GM19025 (cell line): Measurements from ENCODE around the gene CD55.

Experiments used
- ATAC-seq: cut with Tn5 transposase; IDR thresholded peaks from one replicate; pipeline ENCODE4 v1.9.1; 2021; ENCODE audit warnings: mild to moderate bottlenecking, low read depth, moderate library complexity; ENCODE audit not compliant: unreplicated experiment

CD55 gene, protein sequence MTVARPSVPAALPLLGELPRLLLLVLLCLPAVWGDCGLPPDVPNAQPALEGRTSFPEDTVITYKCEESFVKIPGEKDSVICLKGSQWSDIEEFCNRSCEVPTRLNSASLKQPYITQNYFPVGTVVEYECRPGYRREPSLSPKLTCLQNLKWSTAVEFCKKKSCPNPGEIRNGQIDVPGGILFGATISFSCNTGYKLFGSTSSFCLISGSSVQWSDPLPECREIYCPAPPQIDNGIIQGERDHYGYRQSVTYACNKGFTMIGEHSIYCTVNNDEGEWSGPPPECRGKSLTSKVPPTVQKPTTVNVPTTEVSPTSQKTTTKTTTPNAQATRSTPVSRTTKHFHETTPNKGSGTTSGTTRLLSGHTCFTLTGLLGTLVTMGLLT

DNA sequence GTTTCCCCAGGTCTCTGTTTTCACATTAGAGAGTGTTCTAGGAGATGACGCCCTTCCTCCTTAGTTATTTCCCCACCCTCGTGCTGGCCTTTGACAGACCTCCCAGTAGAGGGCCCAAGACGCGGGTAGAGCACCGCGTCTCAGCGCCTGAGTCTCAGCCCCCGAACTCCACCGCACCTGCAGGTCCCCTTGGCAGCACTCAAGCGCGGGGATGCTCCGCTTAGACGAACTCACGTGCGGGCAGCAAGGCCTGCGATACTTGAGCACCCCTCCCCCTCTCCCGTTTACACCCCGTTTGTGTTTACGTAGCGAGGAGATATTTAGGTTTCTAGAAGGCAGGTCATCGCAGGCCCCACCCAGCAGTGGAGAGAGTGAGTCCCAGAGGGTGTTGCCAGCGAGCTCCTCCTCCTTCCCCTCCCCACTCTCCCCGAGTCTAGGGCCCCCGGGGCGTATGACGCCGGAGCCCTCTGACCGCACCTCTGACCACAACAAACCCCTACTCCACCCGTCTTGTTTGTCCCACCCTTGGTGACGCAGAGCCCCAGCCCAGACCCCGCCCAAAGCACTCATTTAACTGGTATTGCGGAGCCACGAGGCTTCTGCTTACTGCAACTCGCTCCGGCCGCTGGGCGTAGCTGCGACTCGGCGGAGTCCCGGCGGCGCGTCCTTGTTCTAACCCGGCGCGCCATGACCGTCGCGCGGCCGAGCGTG is at the start of gene CD55:
Gene CD55, plus strand, starts transcription at position 600 of the 711 bp plus-strand sequence. Its CDS starts 88 bp downstream, at position 688.
- ATAC-seq = peak; percentile 85

DNA sequence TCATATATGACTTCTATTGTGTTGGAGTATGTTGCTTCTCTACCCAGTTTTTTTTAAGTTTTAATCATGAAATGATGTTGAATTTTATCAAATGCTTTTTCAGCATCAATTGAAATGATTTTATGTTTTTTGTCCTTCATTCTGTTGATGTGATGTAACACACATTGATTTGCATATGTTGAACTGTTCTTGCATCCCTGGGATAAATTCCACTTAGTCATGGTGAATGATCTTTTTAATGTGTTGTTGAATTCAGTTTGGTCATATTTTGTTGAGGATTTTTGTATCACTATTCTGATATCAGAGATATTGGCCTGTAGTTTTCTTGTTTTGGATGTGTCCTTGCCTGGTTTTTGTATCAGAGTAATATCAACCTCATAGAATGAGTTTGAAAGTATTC is 46.6 kb upstream of the CD55 start:
- no peak for ATAC-seq

DNA sequence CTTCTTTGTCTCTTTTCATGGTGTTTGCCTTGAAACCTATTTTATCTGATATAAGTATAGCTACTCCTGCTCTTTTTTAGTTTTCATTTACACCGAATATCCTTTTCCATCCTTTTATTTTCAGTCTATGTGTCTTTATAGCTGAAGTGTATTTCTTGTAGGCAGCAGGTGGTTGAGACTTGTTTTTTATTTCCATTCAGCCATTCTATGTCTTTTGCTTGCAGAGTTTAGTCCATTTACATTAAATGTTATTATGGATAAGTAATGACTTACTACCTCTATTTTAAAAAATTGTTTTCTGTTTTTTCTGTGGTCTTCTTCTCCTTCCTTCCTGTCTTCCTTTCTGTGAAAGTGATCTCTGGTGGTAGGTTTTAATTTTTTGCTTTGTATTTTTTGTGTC is 45.0 kb upstream of the CD55 start:
- ATAC-seq = no peak

DNA sequence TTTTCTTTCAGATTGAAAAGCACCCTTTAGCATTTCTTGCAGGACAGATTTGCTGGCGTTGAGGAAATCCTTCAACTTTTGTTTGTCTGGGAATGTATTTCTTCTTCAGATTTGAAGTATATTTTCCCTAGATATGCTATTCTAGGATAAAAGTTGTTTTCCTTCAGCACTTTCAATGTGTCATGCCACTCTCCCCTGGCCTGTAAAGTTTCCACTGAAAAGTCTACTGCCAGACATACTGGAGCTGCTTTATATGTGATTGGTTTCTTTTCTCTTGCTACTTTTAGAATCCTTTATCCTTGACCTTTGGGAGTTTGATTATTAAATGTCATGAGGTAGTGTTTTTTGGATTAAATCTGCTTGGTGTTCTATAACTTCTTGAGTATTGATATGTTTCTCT is 44.2 kb upstream of the CD55 start:
- no peak for ATAC-seq

DNA sequence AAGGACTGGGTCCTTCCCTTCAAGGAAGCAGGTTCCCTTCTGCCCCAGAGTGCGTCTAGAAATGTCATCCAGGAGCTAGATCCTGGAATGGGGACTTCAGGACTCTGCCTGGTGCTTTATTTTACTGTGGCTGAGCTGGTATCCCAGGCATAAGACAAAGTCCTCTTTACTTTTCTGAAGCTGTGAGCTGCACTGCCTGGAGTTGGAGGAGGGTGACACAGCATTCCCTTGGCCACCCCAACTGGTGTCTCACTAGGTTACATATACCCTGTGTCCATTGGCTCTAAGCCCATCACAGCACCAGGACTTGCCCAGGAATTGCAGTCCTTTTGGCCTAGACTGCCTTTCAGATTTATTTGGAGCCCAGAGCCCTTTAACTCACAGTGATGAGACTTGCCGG is 41.8 kb upstream of the CD55 start:
- no peak for ATAC-seq

DNA sequence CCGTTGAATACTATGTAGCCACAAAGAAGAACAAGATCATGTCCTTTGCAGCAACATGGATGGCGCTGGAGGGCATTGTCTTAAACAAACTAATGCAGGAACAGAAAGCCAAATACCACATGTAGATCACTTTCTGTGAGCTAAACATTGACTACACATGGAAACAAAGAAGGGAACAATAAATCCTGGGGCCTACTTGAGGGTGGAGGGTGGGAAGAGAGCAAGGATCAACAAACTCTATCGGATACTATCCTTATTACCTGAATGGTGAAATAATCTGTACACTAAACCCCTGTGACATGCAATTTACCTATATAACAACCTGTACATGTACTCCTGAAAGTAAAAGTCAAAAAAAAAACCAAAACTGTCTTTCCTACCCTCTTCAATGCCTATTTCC is 40.8 kb upstream of the CD55 start:
- ATAC-seq = no peak

DNA sequence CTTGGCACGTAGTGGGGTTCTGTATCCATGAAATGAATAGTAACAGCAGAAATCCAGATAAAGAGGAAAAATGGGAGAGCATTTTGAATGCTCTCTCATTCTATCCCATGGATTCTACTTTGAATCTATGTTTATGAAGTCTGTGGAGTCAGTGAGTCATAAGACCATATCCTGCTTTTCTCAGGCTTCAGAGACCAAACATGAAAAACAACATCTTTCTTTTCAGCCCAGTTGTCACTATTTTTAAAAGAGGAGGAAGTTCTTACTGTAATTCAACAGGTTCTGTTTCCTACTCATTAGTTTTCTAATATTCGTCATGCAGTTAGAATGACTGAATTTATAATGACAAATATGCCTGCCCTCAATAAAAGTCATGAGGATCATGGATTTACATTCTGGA is 39.4 kb upstream of the CD55 start:
- no peak for ATAC-seq

DNA sequence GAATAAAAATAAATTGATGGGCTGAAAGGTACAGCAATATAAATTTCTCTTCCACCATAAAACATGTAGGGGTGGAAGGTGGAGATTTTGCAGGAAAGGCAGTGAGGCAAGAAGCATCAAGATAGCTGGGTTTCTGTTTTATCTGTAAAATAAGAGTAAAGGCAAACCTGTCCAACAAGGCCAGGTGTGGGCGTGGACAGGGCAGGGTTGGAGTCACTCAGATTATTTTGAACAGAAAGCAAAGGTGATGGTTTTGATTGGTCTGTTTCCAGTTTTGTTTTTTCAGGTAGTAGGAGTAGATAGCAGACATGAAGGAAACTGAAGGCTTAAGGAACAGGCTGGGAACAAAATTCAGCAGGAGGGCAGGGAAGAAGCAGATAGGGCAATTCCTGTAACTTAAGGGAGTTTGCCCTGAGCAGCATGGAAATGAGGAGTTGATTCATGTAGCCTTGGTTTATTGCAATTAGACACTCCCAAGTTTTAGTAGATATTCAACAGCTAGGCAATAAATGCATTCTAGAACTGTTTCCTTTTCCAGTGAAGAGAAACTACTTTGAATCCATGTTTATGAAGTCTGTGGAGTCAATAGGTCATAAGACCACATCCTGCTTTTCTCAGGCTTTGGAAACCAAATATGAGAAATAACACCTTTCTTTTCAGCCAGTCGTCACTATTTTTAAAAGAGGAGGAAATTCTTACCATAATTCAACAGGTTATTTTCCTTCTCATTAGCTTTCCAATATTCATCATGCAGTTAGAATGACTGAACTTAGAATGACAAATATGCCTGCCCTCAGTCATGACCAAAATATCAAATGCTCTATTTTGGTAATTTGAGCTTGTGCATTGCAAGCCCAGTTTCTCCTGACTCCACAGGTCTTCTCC is 38.7 kb upstream of the CD55 start:
- ATAC-seq = no peak

DNA sequence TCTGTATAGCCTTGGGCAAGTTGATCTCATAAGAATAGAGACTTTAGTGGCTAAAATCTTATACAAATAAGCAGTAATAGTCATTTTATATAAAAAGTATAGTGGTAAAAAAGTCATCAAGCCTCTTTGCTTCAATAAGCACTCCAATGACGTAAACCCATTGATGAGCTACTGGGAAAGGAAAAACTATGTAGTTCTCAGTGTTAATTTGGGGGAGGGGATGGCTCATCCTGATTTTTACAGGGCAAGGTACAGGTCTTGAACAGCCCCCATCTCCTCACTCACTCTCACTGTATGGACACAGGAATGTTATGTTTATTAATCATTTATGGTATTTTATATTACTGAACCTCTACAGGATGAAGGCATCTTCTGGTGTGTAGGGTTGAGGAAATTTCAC is 38.1 kb upstream of the CD55 start:
- no peak for ATAC-seq

DNA sequence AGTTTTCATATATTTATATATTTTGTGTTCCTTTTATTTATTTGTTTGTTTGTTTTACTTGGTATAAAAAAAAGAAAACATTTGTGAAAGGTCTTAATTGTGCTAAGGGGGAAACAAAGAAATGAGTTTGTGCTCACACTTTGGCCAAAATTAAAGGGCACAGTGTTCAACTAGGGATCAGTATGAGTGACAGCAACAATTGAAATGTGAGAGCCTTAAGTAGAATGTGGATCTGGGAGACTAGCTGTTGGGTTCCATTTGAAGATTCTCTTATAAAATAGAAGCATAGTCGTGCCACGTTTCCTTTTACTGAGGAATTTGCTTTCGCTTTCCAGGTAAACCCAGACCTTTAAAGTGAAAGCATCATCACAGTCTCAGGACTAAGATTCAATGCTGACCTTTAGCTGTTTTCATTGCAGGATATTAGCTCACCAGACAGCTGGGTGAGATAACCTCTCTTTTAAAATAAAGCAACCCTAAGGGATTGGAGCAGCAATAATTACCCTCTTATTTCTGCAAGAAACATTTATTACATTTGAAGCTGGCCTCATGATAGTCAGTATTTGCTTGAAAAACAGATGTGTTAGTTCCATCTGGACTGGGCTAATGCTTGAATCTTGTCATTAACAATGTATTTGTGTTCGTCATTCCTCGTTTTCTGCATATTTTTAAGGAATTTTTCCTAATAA is 37.1 kb upstream of the CD55 start:
- no peak for ATAC-seq

DNA sequence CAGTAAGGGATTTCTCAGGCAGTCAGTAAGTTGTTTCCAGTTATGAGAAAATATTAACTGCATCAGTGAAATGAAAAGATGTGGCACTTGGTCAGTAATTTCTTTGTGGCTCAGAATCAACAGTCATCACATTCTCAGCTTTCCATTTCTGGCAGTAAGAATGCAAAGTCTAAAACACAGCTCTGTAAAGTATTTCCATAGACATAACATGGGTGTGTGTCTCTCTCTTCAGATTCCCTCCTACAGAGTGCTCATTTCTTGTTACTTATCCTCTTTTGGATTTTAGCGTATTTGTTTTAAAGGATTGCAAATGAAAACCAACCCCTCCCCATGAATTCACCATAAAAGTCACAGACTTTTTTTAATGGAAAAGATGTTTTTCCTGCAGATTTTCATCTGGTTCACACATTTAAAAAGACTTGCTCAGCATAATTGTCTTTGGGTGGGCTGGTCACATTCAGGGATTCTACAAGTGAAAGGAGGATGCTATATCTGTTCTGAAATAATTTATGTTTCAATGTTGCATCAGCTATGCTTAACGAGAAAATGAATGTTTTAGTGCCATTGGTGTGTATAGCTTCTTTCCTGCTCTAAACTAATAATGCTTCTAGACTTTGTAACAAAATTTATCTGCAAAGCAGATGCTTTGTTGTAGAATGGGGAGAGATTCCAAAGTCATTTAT is 34.6 kb upstream of the CD55 start:
- ATAC-seq = no peak

DNA sequence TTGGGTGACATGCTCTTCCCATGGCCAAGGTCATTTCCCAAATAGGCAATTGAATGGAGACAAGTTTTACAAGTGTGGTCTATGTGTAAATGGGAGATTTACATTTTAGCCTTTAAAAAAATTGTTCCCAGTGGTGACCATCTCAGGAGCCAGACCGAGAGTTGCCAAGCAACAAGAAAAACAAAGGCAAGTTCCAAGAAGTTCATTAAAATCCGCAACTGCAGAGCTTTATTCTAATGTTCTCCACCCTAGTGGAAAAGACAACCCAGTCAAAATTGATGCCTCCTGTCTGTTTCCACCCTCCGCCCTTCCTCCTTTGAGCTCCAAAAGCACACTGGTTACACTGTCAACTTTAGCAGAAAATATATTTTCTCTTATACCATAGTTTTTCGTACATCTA is 33.2 kb upstream of the CD55 start:
- ATAC-seq = no peak

DNA sequence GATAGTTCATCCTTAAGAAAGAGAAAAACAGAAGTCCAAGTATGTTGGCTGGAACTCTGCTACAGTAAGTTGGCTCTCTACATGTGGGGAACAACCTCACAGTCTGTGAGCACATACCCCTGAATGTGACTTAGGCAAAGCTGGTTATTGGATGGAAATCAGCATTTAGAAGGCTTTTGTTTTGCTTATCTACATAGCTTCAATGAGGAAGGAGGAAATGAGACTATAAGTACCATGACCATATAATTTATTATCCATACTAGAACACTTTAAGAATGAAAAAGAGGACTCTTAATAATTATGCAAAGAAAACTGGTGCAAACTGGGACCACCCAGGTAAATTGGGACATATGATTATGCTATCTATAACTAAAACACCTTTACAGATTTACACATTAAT is 31.7 kb upstream of the CD55 start:
- no peak for ATAC-seq

DNA sequence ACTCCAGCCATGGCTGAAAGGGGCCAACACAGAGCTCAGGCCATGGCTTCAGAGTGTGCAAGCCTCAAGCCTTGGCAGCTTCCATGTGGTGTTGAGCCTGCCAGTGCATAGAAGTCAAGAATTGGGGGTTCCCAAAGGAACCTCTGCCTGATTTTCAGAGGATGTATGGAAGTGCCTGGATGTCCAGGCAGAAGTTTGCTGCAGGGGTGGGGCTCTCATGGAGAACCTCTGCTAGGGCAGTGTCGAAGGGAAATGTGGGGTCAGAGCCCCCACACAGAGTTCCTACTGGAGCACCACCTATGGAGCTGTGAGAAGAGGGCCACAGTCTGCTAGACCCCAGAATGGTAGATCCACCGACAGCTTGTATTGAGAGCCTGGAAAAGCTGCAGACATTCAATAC is 29.8 kb upstream of the CD55 start:
- no peak for ATAC-seq

DNA sequence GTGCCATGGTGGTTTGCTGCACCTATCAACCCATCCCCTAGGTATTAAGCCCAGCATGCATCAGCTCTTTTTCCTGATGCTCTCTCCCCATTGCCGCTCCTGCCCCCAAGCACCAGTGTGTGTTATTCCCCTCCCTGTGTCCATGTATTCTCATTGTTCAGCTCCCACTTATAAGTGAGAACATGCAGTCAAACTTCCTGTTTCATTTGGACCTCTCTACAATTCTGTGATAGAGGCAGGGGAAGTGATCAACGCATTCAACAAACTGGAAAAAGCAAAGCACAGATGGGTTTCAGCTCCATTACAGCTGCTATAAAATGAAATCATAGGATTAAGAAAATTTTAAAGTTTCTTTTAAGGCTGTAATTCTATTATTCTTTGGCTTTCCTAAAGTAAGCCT is 23.3 kb upstream of the CD55 start:
- ATAC-seq = no peak

DNA sequence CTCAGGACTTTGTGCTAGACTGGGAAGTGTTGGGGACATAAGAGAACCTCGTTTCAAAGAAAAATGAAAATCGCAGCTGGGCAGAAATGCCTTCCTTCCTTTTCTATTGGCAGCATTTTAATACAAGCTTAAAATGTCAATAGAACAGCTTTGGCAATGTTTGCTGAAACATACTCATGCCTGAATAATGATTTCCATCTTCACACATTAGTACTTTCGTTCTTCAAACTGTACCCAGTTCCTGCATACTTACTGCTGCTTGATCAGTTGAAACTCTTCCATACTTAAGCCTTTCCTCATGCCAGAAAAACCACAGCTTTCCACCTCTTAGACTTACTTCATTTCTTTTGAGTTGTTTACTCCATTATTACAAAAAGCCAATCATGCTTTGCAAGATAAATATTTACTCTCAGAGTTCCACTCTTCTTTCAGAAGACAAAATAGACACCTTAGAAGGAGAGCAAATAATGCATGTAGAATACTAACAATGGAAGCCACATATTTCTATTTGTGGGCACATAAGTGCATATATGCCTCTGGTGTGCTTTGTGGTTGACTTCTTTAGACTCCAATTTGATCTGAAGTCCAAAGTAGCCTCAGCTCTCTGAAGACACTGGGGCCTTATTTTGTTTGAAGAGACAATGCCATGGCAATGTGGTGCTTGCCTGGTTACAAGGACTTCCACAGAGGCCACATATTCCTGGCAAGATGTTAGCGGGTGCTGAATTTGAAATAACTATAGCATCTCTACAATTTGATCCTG is 22.7 kb upstream of the CD55 start:
- ATAC-seq = no peak

DNA sequence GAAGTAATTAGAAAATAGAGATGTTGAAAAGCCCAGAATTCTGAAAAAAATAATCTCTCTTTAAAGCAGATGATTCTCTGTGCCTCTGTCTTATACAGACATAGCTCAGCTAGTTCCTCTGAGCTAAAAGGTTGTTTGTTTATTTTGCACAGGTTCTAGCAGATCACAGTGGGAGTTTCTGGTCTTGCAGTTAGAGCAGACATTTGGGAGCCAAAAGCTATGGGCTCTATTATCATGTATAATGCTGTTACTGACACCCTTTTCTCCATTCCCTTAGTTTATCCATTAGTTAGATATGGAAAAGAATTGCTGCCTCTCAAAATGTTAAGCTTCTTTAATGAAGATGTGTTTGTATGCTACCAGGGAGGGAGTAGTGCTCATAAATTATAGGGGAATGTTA is 20.5 kb upstream of the CD55 start:
- no peak for ATAC-seq

DNA sequence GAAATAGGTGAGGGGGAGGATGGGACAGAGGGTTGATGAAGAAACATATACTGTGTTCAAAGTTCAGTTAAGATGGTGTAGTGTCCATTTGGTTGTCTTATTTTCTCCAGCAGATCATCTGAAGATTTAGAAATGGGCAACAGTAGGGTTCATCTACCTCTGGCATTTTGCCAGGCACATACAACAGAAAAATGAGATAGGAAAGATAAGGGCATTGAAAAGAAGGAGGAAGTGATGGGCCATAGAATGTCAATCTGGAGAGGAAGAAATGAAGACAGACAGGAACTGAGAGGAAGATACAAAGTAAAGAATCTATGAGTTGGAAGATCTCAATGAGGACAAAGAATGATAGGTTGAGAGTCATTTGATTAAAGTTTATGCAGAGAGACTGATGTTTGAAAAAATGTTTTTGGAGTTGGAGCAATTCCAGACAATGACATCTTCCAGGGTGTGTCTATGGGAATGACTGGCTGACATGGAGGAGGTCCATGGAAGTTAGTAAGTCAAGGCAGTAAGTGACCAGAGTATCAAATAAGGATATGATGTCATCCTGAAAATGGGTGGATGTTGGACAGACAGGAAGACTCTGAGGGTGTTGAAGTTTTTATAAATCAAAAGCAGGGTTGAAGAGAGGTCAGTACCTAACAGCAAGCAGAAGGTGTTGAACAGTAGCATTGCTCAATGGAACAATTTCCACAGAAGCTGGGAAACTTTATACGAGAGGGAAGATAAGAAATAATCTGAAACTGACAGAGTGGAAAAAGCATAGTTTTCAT is 18.7 kb upstream of the CD55 start:
- ATAC-seq = no peak
